ENCODE measurements around the gene TMEM8B.
"Not testable (repeated sequence)": the region's sequence is repeated elsewhere in the genome, so short reads cannot be mapped to it uniquely, and the experiment has no call there.

The TMEM8B gene

GRCh38 chr9:35867538-35867937, 38.5 kb downstream of the TMEM8B start:
- DNase-seq: no peak

- no peak for DNase-seq
These were observed 39.9 kb downstream of the TMEM8B start for GRCh38 chr9:35868933-35869332.

- no peak for DNase-seq
These were observed 40.7 kb downstream of the TMEM8B start for GRCh38 chr9:35869621-35870216.

GRCh38 chr9:35870351-35870923, 41.4 kb downstream of the TMEM8B start, which contains the start of gene OR13J1:
TSS of gene OR13J1 (minus strand) at chr9:35870401. CDS start at chr9:35870401, 0 bp downstream.
- no peak for DNase-seq

- no peak for DNase-seq
These were observed 42.5 kb downstream of the TMEM8B start for GRCh38 chr9:35871545-35871944.

GRCh38 chr9:35872505-35872904, 43.5 kb downstream of the TMEM8B start:
- DNase-seq: no peak

GRCh38 chr9:35882263-35882848, 53.3 kb downstream of the TMEM8B start:
- peak; percentile 29 for DNase-seq

- DNase-seq: no peak
These were observed 54.0 kb downstream of the TMEM8B start for GRCh38 chr9:35882996-35883395.

GRCh38 chr9:35884908-35885307, 55.9 kb downstream of the TMEM8B start:
- DNase-seq: not testable (repeated sequence)

- DNase-seq: no peak
These were observed 62.6 kb downstream of the TMEM8B start for GRCh38 chr9:35891646-35892045.

GRCh38 chr9:35892051-35892450, 63.0 kb downstream of the TMEM8B start:
- no peak for DNase-seq

GRCh38 chr9:35896570-35896969, 67.5 kb downstream of the TMEM8B start:
- DNase-seq: no peak

GRCh38 chr9:35897376-35898099, 68.5 kb downstream of the TMEM8B start:
- not testable (repeated sequence) for DNase-seq

- no peak for DNase-seq
These were observed 69.3 kb downstream of the TMEM8B start for GRCh38 chr9:35898337-35898736.

GRCh38 chr9:35899021-35899420, 70.0 kb downstream of the TMEM8B start:
- no peak for DNase-seq

GRCh38 chr9:35903049-35903448, 74.0 kb downstream of the TMEM8B start:
- no peak for DNase-seq

- DNase-seq: no peak
These were observed 75.3 kb downstream of the TMEM8B start for GRCh38 chr9:35904338-35904737.

GRCh38 chr9:35905051-35905781, 76.2 kb downstream of the TMEM8B start:
- DNase-seq: no peak

GRCh38 chr9:35905912-35906679, 77.1 kb downstream of the TMEM8B start, which contains the start of gene HRCT1:
TSS of gene HRCT1 (plus strand) at chr9:35906202. CDS start at chr9:35906288, 86 bp downstream.
- peak; percentile 36 for DNase-seq

- no peak for DNase-seq
These were observed 78.1 kb downstream of the TMEM8B start for GRCh38 chr9:35906923-35907699.

Measured in T1000 (cell line).